Superior temporal gyrus (tissue), 1 donor: Measurements from ENCODE around the gene PLEKHA3.

ENCODE experiments used
- DNase-seq: peaks from one replicate; pipeline ENCODE4 v3.0.0-alpha.2; 2016; ENCODE audit errors: extremely low spot score

PLEKHA3 gene

GRCh38 chr2:178478439-178479274 is 1.6 kb upstream of the PLEKHA3 start, which contains the start of gene FKBP7:
TSS of gene FKBP7 (minus strand) at chr2:178478600. CDS start at chr2:178478499, 101 bp downstream.
- DNase-seq, result peak; percentile 93

GRCh38 chr2:178479275-178479616 is 1.0 kb upstream of the PLEKHA3 start:
- peak; percentile 44 for DNase-seq

GRCh38 chr2:178479758-178480226 is 465 bp upstream of the PLEKHA3 start:
- DNase-seq, result no peak

GRCh38 chr2:178482437-178482836 is 2.2 kb downstream of the PLEKHA3 start:
- DNase-seq, result no peak

- peak; percentile 68 for DNase-seq
Observed at GRCh38 chr2:178484245-178485041, 4.2 kb downstream of the PLEKHA3 start.

- no peak for DNase-seq
Observed at GRCh38 chr2:178485356-178485755, 5.1 kb downstream of the PLEKHA3 start.

GRCh38 chr2:178491612-178492011 is 11.4 kb downstream of the PLEKHA3 start:
- no peak for DNase-seq

GRCh38 chr2:178496049-178496448 is 15.8 kb downstream of the PLEKHA3 start:
- no peak for DNase-seq

- DNase-seq, result no peak
Observed at GRCh38 chr2:178498137-178498536, 17.9 kb downstream of the PLEKHA3 start.

GRCh38 chr2:178499640-178500039 is 19.4 kb downstream of the PLEKHA3 start:
- DNase-seq, result no peak

- DNase-seq, result no peak
Observed at GRCh38 chr2:178502751-178503150, 22.5 kb downstream of the PLEKHA3 start.

GRCh38 chr2:178506101-178506500 is 25.8 kb downstream of the PLEKHA3 start:
- DNase-seq, result no peak

GRCh38 chr2:178506524-178506923 is 26.3 kb downstream of the PLEKHA3 start:
- no peak for DNase-seq

GRCh38 chr2:178506949-178507348 is 26.7 kb downstream of the PLEKHA3 start:
- no peak for DNase-seq

GRCh38 chr2:178508646-178509045 is 28.4 kb downstream of the PLEKHA3 start:
- no peak for DNase-seq

GRCh38 chr2:178510384-178510783 is 30.1 kb downstream of the PLEKHA3 start:
- no peak for DNase-seq

- no peak for DNase-seq
Observed at GRCh38 chr2:178512484-178512883, 32.2 kb downstream of the PLEKHA3 start.

- no peak for DNase-seq
Observed at GRCh38 chr2:178513876-178514275, 33.6 kb downstream of the PLEKHA3 start.

- DNase-seq, result no peak
Observed at GRCh38 chr2:178514664-178515063, 34.4 kb downstream of the PLEKHA3 start.

- DNase-seq, result no peak
Observed at GRCh38 chr2:178517496-178517895, 37.2 kb downstream of the PLEKHA3 start.

- DNase-seq, result no peak
Observed at GRCh38 chr2:178521304-178522150, 41.3 kb downstream of the PLEKHA3 start.
